SW480 (cell line): Measurements from ENCODE around the gene BICD1.
A peak's percentile ranks its signal among the peaks of the same experiment; 100 is the strongest.

ENCODE experiments used
- DNase-seq: peaks from one replicate; pipeline ENCODE4 v3.0.0-alpha.2; 2016; ENCODE audit warnings: low spot score

The BICD1 gene

GRCh38 chr12:32281098-32281497, 174.5 kb downstream of the BICD1 start:
- DNase-seq = no peak

GRCh38 chr12:32284561-32284960, 177.9 kb downstream of the BICD1 start:
- no peak for DNase-seq

DNA sequence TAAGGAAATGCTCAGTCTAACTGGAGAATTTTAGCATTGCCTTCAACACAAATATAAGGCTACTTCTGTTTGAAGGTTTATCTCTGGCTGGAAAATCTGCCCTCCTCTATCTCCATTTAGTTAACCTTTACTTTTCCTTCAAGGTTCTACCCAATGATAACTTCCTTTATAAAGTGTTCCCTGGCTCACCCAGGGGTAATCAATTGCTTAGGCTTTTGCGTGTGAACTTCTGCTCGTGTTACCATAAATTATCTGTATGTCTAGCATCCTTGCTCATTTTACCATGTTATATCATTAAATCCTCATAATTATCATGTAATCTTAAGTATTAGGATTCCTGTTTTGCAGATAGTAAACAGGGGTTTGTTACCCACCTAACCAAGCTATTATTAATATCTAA, 178.4 kb downstream of the BICD1 start:
- no peak for DNase-seq

GRCh38 chr12:32285489-32285888, 178.8 kb downstream of the BICD1 start:
- no peak for DNase-seq

DNA sequence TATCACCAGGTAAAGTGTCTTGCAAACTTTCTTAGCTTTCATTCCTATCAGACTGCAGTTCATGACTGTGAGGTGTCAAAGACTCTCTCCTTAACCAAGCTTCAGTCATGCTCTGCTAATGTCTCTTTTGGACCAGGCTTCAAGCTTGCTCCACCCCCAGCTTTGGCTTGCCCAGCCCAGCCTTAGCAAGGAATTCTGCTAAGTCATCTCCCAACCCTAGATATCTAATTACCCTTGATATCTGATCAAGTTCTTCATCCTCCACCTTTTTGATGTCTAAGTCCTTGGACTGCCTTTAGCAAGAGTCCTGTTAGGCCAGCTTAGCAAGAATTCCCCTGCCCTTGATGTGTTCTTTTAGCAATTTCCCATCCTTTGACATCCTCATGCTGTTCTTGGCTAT, 183.8 kb downstream of the BICD1 start:
- peak; percentile 56 for DNase-seq

- no peak for DNase-seq
These were observed 185.5 kb downstream of the BICD1 start for GRCh38 chr12:32292151-32292550.

DNA sequence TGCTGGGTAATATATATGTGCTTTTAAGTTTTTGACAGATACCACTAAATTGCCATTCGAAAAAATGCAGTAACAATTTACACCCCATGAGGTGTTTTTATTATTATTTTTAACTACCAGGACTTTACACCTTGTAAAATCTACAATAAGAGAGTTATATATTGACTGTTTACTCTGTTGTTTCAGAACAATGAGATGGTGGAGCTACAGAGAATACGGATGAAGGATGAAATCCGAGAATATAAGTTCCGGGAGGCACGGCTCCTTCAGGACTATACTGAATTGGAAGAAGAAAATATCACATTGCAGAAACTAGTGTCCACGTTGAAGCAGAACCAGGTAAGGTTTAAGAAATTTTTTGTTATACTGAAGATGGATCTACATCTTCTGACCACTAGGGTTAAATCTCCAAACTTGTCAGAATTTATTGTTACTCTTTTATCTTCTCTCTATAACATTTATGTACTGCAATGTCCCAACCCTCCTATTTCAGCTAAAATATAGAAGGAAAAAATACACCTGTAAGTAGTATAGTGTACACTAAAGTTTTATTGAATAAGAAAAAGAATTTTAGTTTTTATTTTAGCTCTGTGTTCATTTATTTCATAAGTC, 187.3 kb downstream of the BICD1 start:
- DNase-seq = no peak

GRCh38 chr12:32296567-32296966, 189.9 kb downstream of the BICD1 start:
- no peak for DNase-seq

GRCh38 chr12:32298917-32299316, 192.3 kb downstream of the BICD1 start:
- DNase-seq = no peak

DNA sequence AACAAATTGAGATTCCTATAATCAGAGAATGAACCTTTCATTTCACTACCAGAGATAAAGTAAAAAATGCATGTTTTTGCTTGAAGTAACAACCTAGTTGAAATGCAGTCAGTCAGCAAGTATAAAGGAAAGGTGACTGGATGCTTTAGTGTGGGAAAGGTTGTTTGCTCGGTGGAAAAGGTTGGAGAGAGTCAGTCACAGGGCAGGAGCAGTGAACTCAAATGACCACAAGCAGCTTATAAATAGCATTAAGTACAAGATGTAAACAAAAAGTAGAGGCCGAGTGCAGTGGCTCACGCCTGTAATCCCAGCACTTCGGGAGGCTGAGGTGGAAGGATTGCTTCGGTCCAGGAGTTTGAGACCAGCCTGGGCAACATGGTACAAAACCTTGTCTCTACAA, 194.6 kb downstream of the BICD1 start:
- DNase-seq = no peak

DNA sequence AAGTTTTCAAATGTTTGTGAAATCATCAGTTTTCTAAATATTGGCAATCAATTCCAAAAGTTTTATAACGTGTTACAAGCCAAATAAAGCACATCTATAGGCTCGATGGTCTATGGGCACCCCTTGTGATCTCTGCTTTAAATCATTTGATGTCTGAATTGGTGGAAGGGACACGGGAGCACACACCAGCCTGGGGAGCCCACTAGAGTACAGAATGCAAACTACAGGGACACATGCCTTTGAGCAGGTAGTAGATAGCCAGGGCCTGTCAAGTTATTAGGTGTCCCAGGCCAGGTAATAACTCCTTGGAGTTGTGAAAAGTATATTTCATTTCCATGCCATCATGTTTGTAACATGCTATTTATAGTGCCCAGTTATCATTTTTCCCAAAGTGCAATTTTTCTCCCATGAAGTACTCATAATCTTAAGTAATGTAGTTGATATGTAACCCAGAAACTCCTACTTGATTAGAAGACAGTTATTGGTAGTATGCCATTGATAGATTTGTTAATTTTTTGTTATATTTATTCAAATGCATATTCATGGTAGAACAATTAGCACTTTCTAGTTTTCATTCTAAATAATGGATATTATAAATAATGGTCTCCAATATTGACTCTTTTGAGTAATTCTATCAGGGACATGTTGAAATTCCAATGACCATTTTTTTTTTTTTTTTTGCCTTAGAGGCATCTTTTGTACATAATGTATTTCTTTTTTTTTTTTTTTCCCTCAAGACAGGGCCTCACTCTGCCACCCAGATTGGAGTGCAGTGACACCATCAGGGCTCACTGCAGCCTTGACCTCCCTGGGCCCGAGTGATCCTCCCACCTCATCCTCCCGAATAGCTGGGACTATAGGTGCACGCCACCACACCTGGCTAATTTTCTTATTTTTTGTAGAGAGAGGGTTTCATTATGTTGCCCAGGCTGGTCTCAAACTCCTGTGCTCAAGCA, 195.8 kb downstream of the BICD1 start:
- no peak for DNase-seq

GRCh38 chr12:32303174-32303549, 196.5 kb downstream of the BICD1 start:
- DNase-seq = no peak

DNA sequence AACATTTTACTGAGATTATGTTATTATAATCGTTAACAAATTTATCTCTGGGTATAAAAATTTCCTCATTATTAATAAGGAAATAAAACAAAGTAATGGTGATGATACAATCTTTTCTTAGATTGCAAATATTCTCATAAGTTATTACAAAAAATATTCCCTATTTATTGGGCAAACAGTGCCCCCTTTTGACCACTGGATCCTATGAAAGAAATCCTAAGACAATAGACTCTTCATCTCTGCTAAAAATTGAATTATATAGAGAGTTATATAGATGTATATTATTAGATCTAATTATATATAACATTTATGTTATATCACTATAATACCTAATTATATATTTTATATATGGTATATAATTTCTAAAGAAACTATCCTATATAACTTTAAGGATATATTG, 198.5 kb downstream of the BICD1 start:
- DNase-seq = peak; percentile 29

GRCh38 chr12:32307326-32307725, 200.7 kb downstream of the BICD1 start:
- no peak for DNase-seq

GRCh38 chr12:32309811-32310736, 203.4 kb downstream of the BICD1 start:
- no peak for DNase-seq

GRCh38 chr12:32312049-32312670, 205.5 kb downstream of the BICD1 start:
- peak; percentile 78 for DNase-seq

GRCh38 chr12:32322354-32322753, 215.7 kb downstream of the BICD1 start:
- no peak for DNase-seq

DNA sequence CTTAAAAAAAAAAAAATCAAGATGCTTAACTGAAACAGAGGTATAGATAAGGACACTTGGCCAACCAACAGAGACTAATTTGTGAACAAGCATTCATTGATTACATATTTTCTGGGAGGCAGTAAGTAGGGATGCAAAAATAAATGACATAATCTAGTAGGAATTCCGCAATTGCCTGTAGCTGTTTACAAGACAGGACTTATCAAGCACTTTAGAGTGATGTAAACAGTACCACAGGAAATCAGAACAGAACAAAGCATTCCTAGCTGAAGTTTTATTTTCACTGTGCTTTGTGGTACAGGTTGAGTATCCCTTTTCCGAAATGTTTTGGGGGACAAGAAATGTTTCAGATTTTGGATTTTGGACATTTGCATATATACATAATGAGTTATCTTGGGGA, 224.5 kb downstream of the BICD1 start:
- DNase-seq = no peak

DNA sequence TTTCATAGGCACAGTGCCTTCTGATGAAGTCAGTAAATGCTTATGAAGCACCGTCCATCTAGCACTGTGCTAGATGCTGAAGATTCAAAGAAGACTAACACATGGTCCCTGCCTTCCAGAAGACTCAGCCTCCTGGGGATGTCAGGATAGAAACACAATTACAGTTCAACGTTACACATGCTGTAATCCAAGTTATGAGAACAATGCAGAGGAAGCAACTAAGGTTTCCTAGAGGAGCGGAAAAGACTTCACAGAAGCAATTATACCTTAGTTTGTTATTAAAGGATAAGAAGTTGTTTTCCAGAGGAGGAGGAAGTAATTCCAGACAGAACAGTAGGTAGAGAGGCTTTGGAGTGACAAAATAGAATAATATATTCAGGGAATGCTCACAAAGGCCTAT, 225.8 kb downstream of the BICD1 start:
- DNase-seq = no peak

DNA sequence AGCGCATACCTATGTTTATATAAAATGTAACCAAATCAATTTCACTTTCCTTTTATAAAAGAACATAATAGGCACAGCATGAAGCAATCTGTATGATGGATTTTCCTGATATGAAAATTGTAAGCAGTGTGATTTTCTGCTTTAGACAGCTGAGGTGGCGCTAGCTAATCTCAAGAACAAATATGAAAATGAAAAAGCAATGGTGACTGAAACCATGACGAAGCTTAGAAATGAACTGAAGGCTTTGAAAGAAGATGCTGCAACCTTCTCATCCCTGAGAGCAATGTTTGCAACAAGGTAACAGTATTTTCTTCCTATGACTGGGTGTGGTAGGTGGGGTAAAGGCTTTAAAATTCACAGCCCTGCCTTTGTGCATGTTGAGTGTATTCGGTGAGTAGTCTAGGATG, 227.7 kb downstream of the BICD1 start:
- DNase-seq = no peak

- DNase-seq = no peak
These were observed 229.6 kb downstream of the BICD1 start for GRCh38 chr12:32336261-32336660.

GRCh38 chr12:32343496-32343895, 236.8 kb downstream of the BICD1 start:
- DNase-seq = no peak
